Astrocyte (in vitro differentiated cells and primary cell): ENCODE measurements around the gene MCL1.

Experiments
- CTCF ChIP-seq: IDR thresholded peaks from 2 replicates; pipeline ENCODE4 v1.5.1; 2011; ENCODE audit warnings: low read depth, mild to moderate bottlenecking, inconsistent platforms, low read length, moderate library complexity; ENCODE audit not compliant: insufficient read depth
- EZH2 ChIP-seq: IDR thresholded peaks from 2 replicates; pipeline ENCODE4 v1.6.1; 2012; ENCODE audit warnings: mild to moderate bottlenecking, low read length, inconsistent platforms; ENCODE audit not compliant: insufficient read depth

- TF ChIP-seq CTCF (no peak), EZH2 (no peak)
Observed at GRCh38 chr1:150575518-150576366, 3.7 kb downstream of the MCL1 start.
